ENCODE measurements around the gene ABLIM1.

The ABLIM1 gene

DNA sequence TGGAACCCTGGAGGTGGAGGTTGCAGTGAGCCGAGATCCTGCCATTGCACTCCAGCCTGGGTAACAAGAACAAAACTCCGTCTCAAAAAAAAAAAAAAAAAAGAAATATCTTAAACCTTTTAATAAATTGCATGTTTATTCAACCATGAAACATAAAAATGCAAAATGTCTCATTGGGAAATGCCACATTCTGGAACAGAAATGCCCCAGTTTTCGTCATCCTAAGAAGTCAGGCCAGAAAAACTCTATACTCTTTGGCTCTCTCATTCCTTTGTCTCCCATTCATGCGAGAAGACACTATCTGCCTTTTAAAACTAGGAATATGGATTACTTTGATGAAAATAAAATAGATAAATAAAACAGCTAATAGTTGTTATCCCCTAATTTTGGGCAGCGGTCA, 21.5 kb upstream of the ABLIM1 start:
- DNase-seq = no peak

DNA sequence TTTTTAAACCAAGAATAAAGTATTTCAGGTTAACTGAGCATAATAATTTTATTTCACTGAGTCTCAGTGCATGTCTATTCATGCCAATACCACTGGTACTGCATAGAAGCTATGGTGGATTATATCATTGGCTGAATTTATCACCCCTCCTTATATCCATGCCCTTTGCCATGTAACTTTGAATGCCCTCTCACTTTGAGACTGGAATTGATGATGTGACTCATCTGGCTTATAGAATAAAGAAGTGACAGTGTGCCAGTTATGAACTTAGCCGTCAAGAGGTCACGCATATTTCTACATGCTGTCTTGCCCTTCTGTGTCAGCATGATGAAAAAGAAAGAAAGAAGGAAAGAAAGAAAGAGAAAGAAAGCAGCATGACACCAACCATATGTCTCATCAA, 20.7 kb upstream of the ABLIM1 start:
- DNase-seq = no peak

DNA sequence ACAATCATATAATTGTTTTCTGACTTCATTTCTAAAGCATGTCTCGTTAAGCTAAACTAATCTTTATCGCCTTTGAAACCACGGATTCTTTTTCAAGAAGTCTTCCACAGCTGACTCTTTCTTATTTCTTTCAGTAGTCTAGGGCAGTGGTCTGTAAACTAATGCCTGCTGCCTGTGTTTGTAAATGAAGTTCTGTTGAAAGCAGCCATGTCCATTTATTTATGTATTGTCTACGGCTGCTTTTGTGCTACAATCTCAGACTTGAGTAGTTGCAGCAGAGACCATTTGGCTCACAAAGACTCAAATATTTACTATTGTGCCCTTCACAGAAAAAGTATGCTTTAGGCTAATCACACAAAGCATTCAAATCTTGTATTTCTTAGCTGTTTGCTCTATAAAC, 20.3 kb upstream of the ABLIM1 start:
- DNase-seq = no peak

DNA sequence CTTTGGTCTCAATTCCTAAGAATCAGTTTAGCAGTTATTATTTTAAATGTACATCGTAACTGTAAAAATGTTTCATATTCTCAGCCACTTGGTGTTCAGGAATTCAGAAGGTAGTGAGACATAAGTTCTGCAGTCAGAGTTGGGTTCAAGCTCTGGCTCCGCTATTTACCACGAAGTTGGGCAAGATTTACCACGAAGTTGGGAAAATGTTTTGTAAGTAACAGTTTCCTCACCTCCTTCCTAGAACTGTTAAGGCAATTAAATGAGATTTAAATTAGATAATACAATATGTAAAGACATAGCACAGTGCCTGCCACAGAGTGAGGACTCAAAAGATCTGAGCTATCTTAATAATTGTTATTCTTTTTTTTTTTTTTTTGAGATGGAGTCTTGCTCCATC, 16.3 kb upstream of the ABLIM1 start:
- no peak for DNase-seq

DNA sequence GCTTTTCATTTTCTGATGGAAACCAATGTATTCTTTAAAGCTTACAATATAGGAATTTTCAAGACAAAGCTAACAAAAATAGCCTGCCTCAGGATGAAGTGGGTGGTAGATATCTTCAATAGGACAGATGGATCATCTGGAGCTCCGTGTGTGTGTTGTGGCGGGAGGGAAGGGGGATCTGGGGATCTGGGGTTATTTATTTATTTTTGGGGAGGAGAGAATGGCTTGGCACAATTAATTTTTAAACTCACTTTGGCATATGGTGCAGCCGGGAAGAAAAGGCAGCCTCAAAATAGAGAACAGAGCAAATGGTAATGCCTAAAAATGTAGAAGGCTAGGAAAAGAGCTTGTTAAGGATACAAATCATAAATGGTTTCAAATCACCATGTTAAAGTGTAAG, 11.6 kb upstream of the ABLIM1 start:
- no peak for DNase-seq

DNA sequence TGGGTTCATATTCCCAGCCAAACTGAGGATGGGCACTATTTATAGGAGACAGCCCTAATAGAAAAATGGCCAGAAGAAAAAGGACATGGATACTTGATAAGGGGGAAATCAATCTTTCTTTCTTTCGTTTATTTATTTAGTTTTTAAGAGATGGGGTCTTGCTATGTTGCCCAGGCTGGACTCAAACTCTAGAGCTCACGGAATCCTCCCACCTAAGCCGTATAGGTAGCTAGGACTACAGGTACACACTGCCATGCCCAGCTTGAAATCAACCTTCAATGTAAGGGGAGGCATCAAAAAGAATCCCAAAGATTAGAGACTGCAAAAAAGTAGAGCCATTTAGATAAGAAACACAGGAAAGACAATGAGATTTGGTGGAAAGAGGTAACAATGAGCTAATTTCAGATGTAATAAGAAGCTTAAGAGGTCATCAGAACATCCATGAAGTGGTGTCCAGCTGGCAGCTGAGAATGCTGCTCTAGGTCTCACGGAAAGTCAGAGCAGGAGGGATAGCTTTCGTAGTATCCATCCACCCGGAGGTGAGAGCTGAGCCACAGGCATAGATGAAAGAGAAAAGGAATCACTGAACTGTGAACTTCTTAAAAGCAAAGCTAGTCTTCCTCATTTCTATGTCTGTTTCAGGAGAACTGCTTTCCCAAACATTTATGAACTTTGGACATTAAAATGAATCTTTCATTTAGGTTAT, 10.5 kb upstream of the ABLIM1 start:
- no peak for DNase-seq

DNA sequence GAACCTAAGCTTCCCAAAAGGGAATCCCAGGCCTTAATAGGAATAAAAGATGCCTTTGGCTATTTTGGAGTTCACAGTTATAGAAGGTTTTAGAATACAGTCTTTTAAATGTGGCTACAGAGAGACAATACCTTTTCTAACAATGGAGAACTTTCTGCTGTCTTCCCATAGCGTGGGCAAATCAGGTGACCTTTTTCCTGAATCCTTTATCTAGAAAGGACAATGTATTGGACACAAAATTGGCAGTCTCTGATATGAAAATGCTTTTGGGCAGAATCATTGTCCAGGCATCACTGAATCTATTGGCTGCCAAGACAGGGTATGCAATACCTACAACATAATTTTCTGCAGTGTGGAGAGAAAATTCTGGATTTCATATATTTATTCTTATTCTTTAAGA, 7.8 kb upstream of the ABLIM1 start:
- no peak for DNase-seq

DNA sequence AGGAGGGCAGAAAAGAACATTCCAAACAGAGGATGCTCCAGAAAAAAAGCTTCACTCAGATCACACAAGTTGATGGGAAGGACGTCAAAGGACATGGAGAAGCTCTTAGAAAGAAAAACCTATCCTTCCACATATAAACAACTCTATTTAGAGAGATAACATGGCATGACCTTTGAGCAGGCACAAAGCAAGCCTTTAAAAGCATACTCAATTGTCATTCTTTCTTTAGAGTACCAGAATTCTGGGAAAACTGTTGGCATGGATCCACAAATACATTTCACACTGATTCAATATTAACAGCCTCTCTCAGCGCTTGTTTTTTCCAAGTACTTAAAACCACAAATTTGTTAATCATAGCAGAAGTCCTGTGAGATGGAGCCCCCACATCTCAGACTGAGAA, 7.3 kb upstream of the ABLIM1 start:
- no peak for DNase-seq

DNA sequence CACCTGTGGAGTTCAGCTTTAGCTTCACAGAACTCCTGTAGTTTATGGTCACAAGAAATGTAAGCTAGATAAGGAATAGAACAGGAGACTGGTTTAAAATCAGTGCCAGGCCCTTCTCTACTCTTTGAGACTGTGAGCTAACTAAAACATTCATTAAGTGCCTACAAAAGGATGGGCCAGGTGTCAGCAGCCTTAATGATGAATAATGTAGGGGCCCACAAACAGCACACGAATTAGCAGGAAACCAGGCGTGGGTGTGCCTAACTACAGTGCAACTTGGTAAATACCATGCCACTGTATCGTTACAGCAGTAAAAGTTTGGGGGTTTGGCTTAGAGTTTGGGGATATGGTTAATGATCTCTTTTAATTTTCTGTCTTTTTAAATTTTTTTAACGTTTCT, 6.1 kb upstream of the ABLIM1 start:
- no peak for DNase-seq

DNA sequence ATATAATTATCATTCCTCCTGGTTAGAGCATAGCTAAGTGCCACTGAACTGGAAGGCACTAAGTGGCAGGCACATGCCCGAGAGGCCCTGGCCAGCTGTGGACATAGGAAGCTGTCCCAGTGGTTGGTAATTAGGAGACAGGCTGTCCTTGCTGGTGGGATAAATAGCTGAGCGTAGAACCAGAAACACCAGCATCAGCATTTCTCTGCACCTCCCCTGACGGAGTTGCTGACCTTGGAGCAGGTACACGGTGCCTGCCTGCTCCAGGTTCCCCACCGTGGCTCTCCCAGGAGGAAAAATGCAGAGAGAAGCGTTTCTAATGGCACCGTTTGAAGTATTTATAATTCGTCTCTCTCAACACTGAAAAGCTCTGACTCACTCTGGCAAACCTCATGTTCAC, 5.6 kb upstream of the ABLIM1 start:
- no peak for DNase-seq

DNA sequence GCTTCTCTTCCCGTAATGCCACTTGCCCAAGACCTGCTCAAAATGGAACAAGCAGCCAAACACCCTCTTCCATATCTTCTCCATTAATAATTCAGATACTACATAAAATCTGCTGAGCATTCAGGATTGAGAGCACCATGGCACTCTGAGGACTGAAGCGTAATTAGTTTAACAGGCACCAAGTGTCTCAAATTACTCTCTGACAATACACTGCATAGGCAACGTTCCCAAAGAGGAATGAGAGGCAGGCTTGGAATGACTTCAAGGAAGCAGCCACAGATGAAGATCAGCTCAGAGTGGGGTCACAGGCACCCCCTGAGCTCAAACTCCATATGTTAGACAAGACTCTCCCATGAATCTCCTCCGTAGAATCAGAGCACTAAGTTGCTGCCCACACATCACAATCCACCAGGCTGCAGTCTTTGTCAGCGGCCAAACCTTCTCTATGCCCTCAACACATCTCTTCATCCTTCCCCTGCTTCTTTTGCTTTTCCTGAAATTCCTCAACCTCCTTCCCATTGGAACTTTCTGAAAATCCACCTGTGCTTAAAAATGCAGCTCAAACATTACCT, 4.7 kb upstream of the ABLIM1 start:
- no peak for DNase-seq

DNA sequence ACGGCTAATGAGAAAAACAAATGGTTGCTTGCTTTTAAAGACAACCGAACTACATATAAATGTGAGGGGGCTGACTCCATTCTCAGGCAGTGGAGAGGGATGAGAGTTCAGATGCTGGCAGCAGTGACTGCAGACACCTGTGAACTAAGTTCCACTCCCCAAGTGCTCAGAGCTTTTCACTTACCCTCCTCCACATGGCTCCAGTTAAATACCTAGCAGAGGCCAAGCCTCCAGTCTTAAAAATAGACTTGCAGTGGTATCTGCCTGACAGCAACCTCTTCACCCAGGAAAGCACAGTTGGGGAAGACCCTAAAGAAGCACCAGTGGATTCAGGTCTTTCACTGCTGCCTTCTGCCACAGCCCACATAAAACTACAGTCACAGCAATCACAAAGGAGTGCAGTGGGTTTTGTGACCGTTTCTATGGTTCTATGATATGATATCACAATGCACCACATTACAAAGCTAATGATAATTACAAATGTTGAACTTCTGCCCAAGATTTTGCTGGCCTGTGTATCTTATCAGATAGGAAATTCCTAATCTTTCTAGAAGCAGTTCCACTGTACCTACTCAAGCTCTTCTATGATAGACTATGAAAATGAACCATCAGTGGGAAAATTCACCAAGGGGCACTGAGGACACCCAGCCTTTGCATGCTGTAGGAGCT, 3.3 kb upstream of the ABLIM1 start:
- no peak for DNase-seq

DNA sequence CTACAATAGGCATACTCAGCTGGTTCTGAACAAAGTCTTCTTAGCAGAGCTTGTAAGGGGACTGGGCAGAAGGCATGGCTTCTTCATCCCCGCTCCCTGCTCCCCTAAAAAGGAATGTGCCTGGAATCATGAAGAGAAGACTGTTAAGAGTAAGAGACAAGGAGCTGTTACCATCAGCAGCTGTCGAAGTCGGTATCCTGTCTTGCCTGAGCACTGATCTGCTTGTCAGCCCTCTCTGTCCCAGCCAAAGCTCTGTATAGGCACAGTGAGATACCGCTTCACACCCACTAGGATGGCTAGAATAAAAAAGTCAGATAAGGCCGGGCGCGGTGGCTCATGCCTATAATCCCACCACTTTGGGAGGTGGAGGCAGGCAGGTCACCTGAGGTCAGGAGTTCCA, 2.4 kb downstream of the ABLIM1 start:
- no peak for DNase-seq

DNA sequence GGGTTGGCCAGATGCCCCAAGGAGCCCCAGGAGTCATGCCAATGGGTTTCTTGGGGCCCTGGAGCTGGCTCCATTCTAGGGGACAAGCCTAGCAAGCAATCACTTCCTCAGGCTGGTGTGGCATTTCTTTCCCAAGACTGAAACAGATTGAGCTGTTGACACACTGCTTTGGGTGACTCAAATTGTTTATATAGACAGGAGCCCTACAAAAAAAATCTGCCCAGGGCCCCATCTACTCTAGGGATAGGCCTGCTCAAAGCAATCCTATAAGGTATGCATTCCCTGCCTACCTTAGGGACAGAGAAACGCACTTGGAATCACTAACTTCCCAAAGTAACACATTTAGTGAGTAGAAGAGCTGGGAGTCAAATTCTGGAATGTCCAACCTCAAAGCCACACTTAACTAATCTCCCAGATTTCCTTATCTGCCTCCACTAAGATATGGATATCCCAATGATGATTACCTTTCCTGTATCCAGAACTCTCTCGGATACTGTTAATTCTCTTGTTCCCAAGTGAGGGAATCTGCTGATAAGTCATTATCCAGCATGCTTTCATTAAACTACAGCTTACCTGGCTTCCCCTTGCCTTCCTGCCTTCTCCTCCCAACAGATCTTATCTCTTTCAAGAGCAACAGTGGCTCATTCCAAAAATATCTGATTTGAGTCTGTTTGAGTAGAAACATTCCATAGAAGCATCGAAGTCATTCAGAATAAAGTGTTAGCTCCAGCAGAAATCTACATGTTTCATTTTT, 3.1 kb downstream of the ABLIM1 start:
- no peak for DNase-seq

DNA sequence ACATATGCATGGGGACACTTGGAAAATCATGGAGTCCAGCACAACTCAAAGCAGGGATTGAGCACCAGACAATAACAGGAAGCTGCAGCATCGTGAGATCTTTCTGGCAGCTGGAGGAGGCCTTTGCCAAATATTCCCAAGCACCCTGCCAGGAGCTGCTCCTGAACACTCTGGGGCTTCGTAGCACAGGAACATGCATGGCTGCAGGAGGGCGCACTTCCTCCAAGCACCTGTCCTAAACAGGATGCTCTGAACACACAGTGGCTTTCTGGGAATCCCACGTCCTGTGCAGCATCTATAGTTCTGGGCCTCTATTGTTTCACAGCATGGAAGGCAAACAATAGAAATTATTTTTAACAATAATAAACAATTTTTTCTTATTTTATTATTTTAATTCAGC, 4.1 kb downstream of the ABLIM1 start:
- DNase-seq = no peak

DNA sequence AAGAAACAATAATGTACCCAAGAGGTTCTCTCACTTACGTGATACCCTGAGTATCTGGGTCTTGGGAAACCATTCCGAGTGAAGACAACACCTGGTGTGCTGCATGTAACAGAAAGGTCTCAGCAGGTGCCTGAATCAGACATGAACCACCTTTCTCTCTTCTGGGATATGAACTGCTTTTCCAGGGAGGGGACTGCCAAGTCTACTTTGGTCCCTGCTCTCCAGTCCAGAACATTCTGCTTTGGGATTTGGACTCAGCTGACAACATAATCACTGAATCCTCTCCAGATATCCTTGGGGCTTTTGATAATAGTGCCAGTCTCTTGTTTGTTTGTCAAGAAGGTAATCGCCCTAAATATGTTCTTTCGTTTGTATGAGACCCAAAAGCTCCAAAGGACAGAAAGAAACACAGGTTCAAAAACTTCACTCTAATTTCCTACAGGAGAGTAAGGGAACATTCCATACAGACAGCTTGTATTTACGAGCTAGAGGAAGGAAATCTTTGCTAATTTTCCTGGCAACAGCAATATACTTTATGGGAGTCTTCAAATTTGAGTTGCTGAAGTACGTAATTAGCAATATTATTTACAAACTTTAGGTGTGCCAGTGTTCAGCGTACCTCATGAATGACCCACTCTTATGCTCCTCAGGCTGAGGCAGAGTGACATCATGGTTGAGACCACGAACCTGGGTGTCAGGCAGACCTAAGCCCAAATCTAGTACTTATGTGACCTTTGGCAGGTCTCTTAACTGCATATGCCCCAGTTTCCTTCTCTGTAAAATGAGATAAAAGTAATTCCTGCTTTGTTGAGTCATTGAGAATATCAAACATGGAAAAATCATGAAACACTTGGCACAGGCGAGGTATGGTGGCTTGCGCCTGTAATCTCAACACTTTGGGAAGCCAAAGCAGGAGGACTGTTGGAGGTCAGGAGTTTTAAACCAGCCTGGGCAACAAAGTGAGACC, 5.4 kb downstream of the ABLIM1 start:
- DNase-seq = no peak

DNA sequence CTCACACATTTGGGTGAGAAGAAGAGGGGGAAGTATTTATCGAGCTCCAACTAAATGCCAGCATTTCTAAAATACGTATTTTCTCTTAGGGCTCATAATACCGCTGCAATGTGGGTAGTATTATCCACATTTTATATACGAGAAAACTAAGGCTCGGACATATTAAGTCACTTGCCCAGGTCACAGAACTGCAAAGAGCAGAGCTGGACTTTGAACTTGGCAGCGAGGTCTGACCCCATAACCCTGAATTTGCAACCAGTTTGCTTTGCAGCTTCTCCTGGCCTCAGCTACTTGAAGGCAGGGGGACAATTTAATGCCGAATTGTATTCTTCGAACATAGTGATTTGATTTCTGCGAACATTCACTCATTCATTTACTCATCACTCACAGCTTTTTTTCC, 7.2 kb downstream of the ABLIM1 start:
- no peak for DNase-seq

DNA sequence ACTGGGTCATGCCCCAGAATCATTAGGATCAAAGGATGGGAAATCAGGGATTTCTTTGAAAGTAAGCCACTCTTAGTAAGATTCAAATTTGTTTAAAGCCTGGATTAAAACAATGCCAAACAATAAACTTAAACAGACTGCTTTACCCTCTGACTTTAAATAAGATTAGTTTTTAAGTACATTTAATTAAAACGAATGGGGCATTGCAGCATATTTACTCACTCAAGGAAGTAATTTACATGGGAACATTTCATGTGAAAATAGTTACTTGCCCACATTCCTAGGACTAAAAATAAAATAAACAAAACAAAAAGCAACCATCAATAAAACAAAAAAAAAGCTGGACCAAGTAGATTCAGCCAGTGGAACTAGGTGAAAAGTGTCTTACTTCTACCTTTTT, 7.8 kb downstream of the ABLIM1 start:
- DNase-seq = no peak

DNA sequence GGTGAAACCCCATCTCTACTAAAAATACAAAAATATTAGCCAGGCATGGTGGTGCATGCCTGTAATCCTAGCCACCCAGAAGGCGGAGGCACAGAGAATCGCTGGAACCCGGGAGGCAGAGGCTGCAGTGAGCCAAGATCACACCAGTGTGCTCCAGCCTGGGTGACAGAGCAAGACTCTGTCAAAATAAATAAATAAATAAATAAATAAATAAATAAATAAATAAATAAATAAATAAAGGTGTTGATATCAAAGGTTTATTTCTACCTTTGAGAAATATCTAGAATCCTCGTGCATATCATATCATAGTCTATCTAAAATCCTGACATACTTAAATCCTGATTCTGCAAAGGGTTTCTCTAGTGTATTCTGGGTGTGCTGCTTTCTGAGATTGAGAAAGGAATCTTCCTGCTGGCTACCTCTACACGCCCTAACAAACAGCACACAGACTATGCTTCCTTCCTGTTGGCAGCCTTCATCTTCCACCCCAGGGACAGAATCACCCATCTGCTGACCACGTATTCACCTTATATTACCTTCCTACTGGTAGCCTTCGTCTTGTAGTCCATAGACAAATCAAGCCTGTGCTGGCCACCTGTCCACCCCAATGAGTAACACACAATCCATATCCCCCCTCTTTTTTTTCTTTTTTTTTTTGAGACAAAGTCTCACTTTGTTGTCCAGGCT, 8.7 kb downstream of the ABLIM1 start:
- no peak for DNase-seq

DNA sequence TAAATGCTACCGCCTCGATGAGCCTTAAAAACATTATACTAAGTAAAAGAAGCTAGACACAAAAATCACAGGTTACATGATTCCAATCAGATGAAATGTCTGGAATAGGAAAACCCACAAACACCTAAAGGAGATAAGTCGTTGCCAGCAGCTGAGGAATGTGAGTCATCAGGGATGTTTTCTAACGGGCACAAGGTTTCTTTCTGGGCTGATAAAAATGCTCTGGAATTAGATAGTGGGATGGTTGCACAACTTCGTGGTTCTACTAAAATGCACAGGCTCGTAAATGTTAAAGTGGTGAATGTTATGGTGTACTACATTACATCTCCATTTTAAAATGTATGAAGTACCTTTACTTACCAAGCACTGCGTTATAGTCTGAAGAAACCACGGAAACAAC, 9.7 kb downstream of the ABLIM1 start:
- DNase-seq = no peak

DNA sequence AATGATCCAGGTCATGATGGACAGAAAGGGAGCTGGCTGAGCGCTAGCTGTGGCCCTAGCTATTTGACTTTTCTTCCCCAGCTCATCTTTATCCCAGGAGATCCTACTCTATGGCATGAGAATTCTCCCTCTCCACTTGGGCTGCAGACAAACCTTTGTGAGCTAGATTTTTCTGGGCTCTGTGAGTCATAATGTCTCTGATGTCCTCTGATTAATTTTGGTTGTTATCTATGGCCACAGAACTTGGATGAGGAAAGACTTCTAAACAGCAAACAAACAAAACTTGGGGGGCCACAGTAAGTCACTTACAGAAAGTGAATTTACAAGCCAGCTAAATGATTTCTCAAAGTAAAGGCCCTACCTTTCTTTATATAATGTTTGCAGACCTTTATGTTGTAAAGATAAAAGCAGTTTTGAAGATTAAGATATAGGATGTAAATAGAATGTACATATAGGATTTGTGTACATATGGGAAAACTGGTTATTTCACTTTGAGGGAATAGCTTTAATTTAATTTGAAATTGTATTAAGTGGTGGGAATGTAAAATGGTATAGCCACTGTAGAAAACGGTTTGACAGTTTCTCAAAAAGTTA, 10.4 kb downstream of the ABLIM1 start:
- no peak for DNase-seq

DNA sequence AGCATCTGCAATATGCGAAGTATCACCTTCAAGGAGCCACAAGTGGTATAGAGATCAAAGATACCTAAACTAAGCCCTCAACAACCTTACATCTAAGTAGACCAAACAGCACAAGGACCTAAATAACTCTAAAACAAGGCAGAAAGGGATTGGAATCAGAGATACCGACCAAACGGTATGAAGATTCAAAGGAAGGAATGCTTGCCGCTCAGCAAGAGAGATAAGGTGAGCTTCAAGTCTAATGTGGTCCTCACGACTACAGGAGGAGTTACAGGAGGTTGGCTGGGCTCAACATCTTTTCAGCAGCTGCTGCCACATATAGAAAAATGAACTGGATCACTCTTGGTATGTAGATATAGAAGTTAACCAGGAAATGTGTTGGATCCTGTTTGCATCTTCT, 11.6 kb downstream of the ABLIM1 start:
- DNase-seq = no peak

Measured in activated naive CD4-positive, alpha-beta T cell (primary cell).